HCT116 (cell line): ENCODE measurements around the gene SLCO2A1. TPM values are rescaled to one million over a fixed set of nuclear protein-coding genes. Genes with fewer than 3 reads are reported as not detected.

Experiments used
- ATAC-seq: fragments of 200-7000 bp; cut with Tn5 transposase; 2 replicates; pipeline ENCODE4 v1.9.1; 2020; ENCODE audit warnings: mild to moderate bottlenecking, moderate library complexity
- BruUV-seq: library from RNA; stranded (reverse); fragments of 400-500 nt; replicated peaks from 2 replicates; lab custom pipeline; 2021; lab: Mats Ljungman, UMichigan
- CTCF ChIA-PET: fragments of 300-600 bp; sonication (Branson Sonifier 250); formaldehyde crosslinking; loops from one replicate; lab custom pipeline; 2021; ENCODE audit warnings: antibody characterized with exemption; lab: Charles Lee
- POLR2A ChIA-PET: fragments of 300-600, 350-600 bp; sonication (Branson Sonifier 250); formaldehyde crosslinking; loops from one replicate; lab custom pipeline; 2021; ENCODE audit warnings: antibody characterized with exemption; lab: Charles Lee
- RAD21 ChIA-PET, 2 experiments: fragments of 300-600 bp; sonication (Branson Sonifier 250); formaldehyde crosslinking; loops; one replicate each; lab custom pipeline; 2023; ENCODE audit warnings: low total read pairs in 2 of 2; ENCODE audit not compliant: uncharacterized antibody in 2 of 2, unreplicated experiment in 2 of 2, low non-redundant PET in 1 of 2; lab: Charles Lee
- DNase-seq: peaks from one replicate; pipeline ENCODE4 v3.0.0-alpha.2; 2010; ENCODE audit warnings: low read depth, low spot score
- H2AFZ ChIP-seq: fragments of 200-600 bp; shearing (Covaris generic), sonication (generic); 2 replicates; pipeline ENCODE4 v1.6.1; 2017; ENCODE audit warnings: low read depth, mixed run types, mixed read lengths, antibody characterized with exemption, low read length; ENCODE audit not compliant: poor library complexity, severe bottlenecking
- H3K27ac ChIP-seq: 2 replicates; pipeline ENCODE4 v1.5.1; 2012; ENCODE audit warnings: low read depth, low read length
- H3K27me3 ChIP-seq: fragments of 200-600 bp; sonication (generic); 2 replicates; pipeline ENCODE4 v1.6.1; 2016; ENCODE audit warnings: mixed run types, low read length, mixed read lengths; ENCODE audit not compliant: insufficient read depth
- H3K36me3 ChIP-seq, 2 experiments: fragments of 200-500 bp in 1 of 2; fragments of 200-600 bp in 1 of 2; sonication (Bioruptor generic) in 1 of 2; sonication (generic) in 1 of 2; 2 replicates each; pipeline versions ENCODE4 v1.5.1 to v1.6.1; 2014 to 2016; ENCODE audit warnings: low read length in 2 of 2, inconsistent platforms in 1 of 2, mixed read lengths in 1 of 2, mixed run types in 1 of 2; ENCODE audit not compliant: insufficient read depth in 2 of 2, control insufficient read depth in 1 of 2
- H3K4me1 ChIP-seq, 2 experiments: fragments of 200-600 bp in 1 of 2; sonication (generic) in 1 of 2; 2 replicates each; pipeline versions ENCODE4 v1.5.1 to v1.6.1; 2012 to 2017; ENCODE audit warnings: low read length in 2 of 2, inconsistent platforms in 1 of 2, mild to moderate bottlenecking in 1 of 2, mixed read lengths in 1 of 2, mixed run types in 1 of 2, moderate library complexity in 1 of 2; ENCODE audit not compliant: insufficient read depth in 2 of 2, control insufficient read depth in 1 of 2
- H3K4me2 ChIP-seq: fragments of 200-600 bp; sonication (generic); 2 replicates; pipeline ENCODE4 v1.6.1; 2017; ENCODE audit warnings: mixed run types, low read length, mixed read lengths
- H3K4me3 ChIP-seq, 2 experiments: fragments of 200-600 bp in 1 of 2; sonication (generic) in 1 of 2; replicated peaks in 1 of 2; 2 replicates each; pipeline ENCODE4 v1.5.1; 2011 to 2016; ENCODE audit warnings: low read length in 2 of 2, control low read depth in 1 of 2, low read depth in 1 of 2, mild to moderate bottlenecking in 1 of 2, mixed read lengths in 1 of 2, mixed run types in 1 of 2
- H3K79me2 ChIP-seq: fragments of 200-600 bp; sonication (generic); 2 replicates; pipeline ENCODE4 v1.6.1; 2017; ENCODE audit warnings: mild to moderate bottlenecking, mixed run types, low read length, moderate library complexity, mixed read lengths; ENCODE audit not compliant: insufficient read depth
- H3K9ac ChIP-seq: fragments of 200-600 bp; sonication (generic); 2 replicates; pipeline ENCODE4 v1.6.1; 2016; ENCODE audit warnings: low read length, mixed read lengths
- H3K9me2 ChIP-seq: fragments of 200-600 bp; sonication (generic), shearing (Covaris generic); 2 replicates; pipeline ENCODE4 v1.6.1; 2017; ENCODE audit warnings: mixed run types, mild to moderate bottlenecking, moderate library complexity; ENCODE audit not compliant: insufficient read depth
- H3K9me3 ChIP-seq, 2 experiments: fragments of 200-500 bp in 1 of 2; fragments of 200-600 bp in 1 of 2; sonication (Bioruptor generic) in 1 of 2; sonication (generic) in 1 of 2; 2 replicates each; pipeline ENCODE4 v1.6.1; 2014 to 2017; ENCODE audit warnings: low read length in 2 of 2, mixed read lengths in 2 of 2, inconsistent platforms in 1 of 2, low read depth in 1 of 2, mild to moderate bottlenecking in 1 of 2, mixed run types in 1 of 2, moderate library complexity in 1 of 2; ENCODE audit not compliant: control insufficient read depth in 1 of 2, insufficient read depth in 1 of 2
- H4K20me1 ChIP-seq: fragments of 200-600 bp; sonication (generic), shearing (Covaris generic); 2 replicates; pipeline ENCODE4 v1.6.1; 2017; ENCODE audit warnings: mixed run types, mild to moderate bottlenecking, moderate library complexity; ENCODE audit not compliant: insufficient read depth
- CBX3 ChIP-seq: IDR thresholded peaks from 2 replicates; pipeline ENCODE4 v1.6.1; 2012; ENCODE audit warnings: low read depth
- EZH2phosphoT487 ChIP-seq: fragments of 200-600 bp; IDR thresholded peaks from 2 replicates; pipeline ENCODE4 v1.6.1; 2018; ENCODE audit warnings: antibody characterized with exemption, borderline replicate concordance
- POLR2A ChIP-seq: IDR thresholded peaks from 2 replicates; pipeline ENCODE4 v1.7.0; 2011; ENCODE audit warnings: borderline replicate concordance; ENCODE audit not compliant: insufficient read depth, insufficient read length; ENCODE audit errors: extremely low read depth
- POLR2AphosphoS5 ChIP-seq: IDR thresholded peaks from 2 replicates; pipeline ENCODE4 v1.6.1; 2011; ENCODE audit warnings: mild to moderate bottlenecking, low read depth, low read length, moderate library complexity
- RAD21 ChIP-seq: IDR thresholded peaks from 2 replicates; pipeline ENCODE4 v1.6.1; 2012; ENCODE audit warnings: low read depth, mild to moderate bottlenecking
- SIN3A ChIP-seq: IDR thresholded peaks from 2 replicates; pipeline ENCODE4 v1.6.1; 2012; ENCODE audit warnings: low read depth
- SP1 ChIP-seq: IDR thresholded peaks from 2 replicates; pipeline ENCODE4 v1.6.1; 2012; ENCODE audit warnings: low read depth
- ZNF274 ChIP-seq: fragments of 200-500 bp; sonication (Bioruptor generic); IDR thresholded peaks from 2 replicates; pipeline ENCODE4 v1.6.1; 2014; ENCODE audit warnings: mild to moderate bottlenecking, low read depth, low read length, inconsistent platforms
- intact Hi-C: fragments of 100-400 bp; cut with micrococcal nuclease; formaldehyde crosslinking; loops from 2 replicates; pipeline ENCODE4 v1.10.0; 2022
- total RNA-seq: library from RNA; stranded (reverse); gene quantifications from one replicate; pipeline ENCODE4 v1.2.1, GENCODE V29; 2021; ENCODE audit not compliant: unreplicated experiment
- TF ChIP-seq, protein P1 (sequence below), 3 experiments: fragments of 200-600 bp in 1 of 3; sonication (generic) in 1 of 3; IDR thresholded peaks in 2 of 3; conservative IDR thresholded peaks in 1 of 3; 2 replicates each; pipeline ENCODE4 v1.5.1; 2012 to 2017; ENCODE audit warnings: low read depth in 2 of 3, low read length in 2 of 3, antibody characterized with exemption in 1 of 3, borderline replicate concordance in 1 of 3, control low read depth in 1 of 3, mild to moderate bottlenecking in 1 of 3, mixed read lengths in 1 of 3, mixed run types in 1 of 3, moderate library complexity in 1 of 3; ENCODE audit not compliant: insufficient read depth in 1 of 3
- TF ChIP-seq, protein P2 (sequence below): IDR thresholded peaks from 2 replicates; pipeline ENCODE4 v1.6.1; 2011; ENCODE audit warnings: mild to moderate bottlenecking, low read length, moderate library complexity; ENCODE audit not compliant: insufficient replicate concordance; ENCODE audit errors: extremely low read depth
- TF ChIP-seq, protein P3 (sequence below): IDR thresholded peaks from 2 replicates; pipeline ENCODE4 v1.6.1; 2012; ENCODE audit warnings: low read depth

SLCO2A1 gene
- total RNA-seq, 1 experiment from 2014 or later: 0.52 TPM

DNA sequence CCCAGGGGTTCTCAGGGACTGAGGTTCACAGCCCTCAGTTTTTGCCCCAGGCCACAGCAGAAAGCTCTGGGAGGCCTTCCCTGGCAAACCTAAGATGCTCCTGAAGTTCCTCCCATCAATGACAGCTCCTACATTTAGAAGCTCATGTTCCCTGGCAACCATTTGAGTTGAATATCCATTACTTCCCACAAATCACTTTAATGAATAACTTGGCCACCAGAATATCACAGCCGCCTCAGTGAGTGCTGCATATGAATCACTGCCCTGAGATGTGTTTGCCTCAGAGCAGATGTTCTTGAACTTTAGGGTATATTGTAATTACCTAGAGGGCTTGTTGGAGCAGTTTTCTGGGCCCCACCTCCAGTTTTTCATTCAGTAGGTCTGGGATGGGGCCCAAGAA lies 27.4 kb downstream of the SLCO2A1 start:
- BruUV-seq: no TSS peak
- POLR2A ChIA-PET: no interaction called here
- Histone ChIP-seq H2AFZ (no peak overlapping the region), H3K79me2 (no peaks in the 10 kb centered on the region), H3K4me1 (0 out of 4 replicates have a peak, but pooled peaks cover 0 to 4% of the 10 kb centered on the region in 2 experiments), H3K27me3 (peaks cover 5% of the 10 kb centered on the region; the same call in 1 of the 2 replicates), H3K36me3 (no peaks in the 10 kb centered on the region), H3K4me2 (no peak overlapping the region), H3K9me2 (no peaks in the 10 kb centered on the region), H4K20me1 (no peaks in the 10 kb centered on the region), H3K27ac (no peak overlapping the region)
- DNase-seq (no peak), ATAC-seq (no peak)
- intact Hi-C loops: no loop called here
- CTCF ChIA-PET: no interaction called here
- TF ChIP-seq POLR2AphosphoS5: no peak
- TF ChIP-seq, protein P1, sequence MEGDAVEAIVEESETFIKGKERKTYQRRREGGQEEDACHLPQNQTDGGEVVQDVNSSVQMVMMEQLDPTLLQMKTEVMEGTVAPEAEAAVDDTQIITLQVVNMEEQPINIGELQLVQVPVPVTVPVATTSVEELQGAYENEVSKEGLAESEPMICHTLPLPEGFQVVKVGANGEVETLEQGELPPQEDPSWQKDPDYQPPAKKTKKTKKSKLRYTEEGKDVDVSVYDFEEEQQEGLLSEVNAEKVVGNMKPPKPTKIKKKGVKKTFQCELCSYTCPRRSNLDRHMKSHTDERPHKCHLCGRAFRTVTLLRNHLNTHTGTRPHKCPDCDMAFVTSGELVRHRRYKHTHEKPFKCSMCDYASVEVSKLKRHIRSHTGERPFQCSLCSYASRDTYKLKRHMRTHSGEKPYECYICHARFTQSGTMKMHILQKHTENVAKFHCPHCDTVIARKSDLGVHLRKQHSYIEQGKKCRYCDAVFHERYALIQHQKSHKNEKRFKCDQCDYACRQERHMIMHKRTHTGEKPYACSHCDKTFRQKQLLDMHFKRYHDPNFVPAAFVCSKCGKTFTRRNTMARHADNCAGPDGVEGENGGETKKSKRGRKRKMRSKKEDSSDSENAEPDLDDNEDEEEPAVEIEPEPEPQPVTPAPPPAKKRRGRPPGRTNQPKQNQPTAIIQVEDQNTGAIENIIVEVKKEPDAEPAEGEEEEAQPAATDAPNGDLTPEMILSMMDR (IDR thresholded peaks at IDR 0.05 in 2 of 3, conservative IDR thresholded peaks at IDR 0.05 in 1 of 3; ENCODE audit: borderline replicate concordance in 1 of 3, insufficient read depth in 1 of 3, low read depth in 2 of 3, low read length in 2 of 3): no peak
- TF ChIP-seq RAD21: no peak
- no peak for TF ChIP-seq SIN3A
- TF ChIP-seq EZH2phosphoT487: no peak
- TF ChIP-seq, protein P2, sequence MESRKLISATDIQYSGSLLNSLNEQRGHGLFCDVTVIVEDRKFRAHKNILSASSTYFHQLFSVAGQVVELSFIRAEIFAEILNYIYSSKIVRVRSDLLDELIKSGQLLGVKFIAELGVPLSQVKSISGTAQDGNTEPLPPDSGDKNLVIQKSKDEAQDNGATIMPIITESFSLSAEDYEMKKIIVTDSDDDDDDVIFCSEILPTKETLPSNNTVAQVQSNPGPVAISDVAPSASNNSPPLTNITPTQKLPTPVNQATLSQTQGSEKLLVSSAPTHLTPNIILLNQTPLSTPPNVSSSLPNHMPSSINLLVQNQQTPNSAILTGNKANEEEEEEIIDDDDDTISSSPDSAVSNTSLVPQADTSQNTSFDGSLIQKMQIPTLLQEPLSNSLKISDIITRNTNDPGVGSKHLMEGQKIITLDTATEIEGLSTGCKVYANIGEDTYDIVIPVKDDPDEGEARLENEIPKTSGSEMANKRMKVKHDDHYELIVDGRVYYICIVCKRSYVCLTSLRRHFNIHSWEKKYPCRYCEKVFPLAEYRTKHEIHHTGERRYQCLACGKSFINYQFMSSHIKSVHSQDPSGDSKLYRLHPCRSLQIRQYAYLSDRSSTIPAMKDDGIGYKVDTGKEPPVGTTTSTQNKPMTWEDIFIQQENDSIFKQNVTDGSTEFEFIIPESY: no peak
- no peak for TF ChIP-seq SP1
- TF ChIP-seq POLR2A: no peak
- TF ChIP-seq ZNF274: no peak
- TF ChIP-seq CBX3: no peak
- TF ChIP-seq, protein P3, sequence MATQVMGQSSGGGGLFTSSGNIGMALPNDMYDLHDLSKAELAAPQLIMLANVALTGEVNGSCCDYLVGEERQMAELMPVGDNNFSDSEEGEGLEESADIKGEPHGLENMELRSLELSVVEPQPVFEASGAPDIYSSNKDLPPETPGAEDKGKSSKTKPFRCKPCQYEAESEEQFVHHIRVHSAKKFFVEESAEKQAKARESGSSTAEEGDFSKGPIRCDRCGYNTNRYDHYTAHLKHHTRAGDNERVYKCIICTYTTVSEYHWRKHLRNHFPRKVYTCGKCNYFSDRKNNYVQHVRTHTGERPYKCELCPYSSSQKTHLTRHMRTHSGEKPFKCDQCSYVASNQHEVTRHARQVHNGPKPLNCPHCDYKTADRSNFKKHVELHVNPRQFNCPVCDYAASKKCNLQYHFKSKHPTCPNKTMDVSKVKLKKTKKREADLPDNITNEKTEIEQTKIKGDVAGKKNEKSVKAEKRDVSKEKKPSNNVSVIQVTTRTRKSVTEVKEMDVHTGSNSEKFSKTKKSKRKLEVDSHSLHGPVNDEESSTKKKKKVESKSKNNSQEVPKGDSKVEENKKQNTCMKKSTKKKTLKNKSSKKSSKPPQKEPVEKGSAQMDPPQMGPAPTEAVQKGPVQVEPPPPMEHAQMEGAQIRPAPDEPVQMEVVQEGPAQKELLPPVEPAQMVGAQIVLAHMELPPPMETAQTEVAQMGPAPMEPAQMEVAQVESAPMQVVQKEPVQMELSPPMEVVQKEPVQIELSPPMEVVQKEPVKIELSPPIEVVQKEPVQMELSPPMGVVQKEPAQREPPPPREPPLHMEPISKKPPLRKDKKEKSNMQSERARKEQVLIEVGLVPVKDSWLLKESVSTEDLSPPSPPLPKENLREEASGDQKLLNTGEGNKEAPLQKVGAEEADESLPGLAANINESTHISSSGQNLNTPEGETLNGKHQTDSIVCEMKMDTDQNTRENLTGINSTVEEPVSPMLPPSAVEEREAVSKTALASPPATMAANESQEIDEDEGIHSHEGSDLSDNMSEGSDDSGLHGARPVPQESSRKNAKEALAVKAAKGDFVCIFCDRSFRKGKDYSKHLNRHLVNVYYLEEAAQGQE: no peak
- TF ChIP-seq, all 23 proteins: peak for 0
- Histone ChIP-seq H3K9me3 (no peaks in the 10 kb centered on the region), H3K4me3 (no peak overlapping the region), H3K9ac (no peak overlapping the region)
- RAD21 ChIA-PET: no interaction called here
